RWPE1 (cell line): ENCODE results near the gene NPM3.
A peak's percentile ranks its signal among the peaks of the same experiment; 100 is the strongest.

Experiments used
- CTCF ChIA-PET: fragments of 350-600 bp; sonication (Branson Sonifier 250); formaldehyde crosslinking; extraction: SDS; loops from one replicate; lab custom pipeline; 2021; lab: Yijun Ruan, JAX
- POLR2A ChIA-PET: fragments of 400-600 bp; formaldehyde crosslinking; extraction: SDS; loops from one replicate; lab custom pipeline; 2020; ENCODE audit warnings: antibody characterized with exemption; ENCODE audit not compliant: low non-redundant PET; lab: Yijun Ruan, JAX
- DNase-seq: peaks from one replicate; pipeline ENCODE4 v3.0.0; 2012; ENCODE audit warnings: low spot score
- H3K27ac ChIP-seq: fragments of 450-650 bp; 2 replicates; pipeline ENCODE4 v1.5.1; 2017
- CTCF ChIP-seq: fragments of 450-650 bp; conservative IDR thresholded peaks from 2 replicates; pipeline ENCODE4 v1.5.1; 2017; ENCODE audit warnings: low read depth, mild to moderate bottlenecking

The NPM3 gene

GRCh38 chr10:101784558-101784957, 1.3 kb upstream of the NPM3 start:
- DNase-seq: no peak
- CTCF ChIA-PET: interaction anchor here (0.6 kb wide), 1 partner anchor 288 kb away, joined by 4 read pairs; no protein-coding TSS in a partner anchor
- TF ChIP-seq CTCF: no peak
- no peak overlapping the region for H3K27ac ChIP-seq
- POLR2A ChIA-PET: no interaction called here

GRCh38 chr10:101783736-101784118, 481 bp upstream of the NPM3 start:
- DNase-seq: peak; percentile 53
- H3K27ac ChIP-seq: peak overlapping the region; percentile 73
- no peak for TF ChIP-seq CTCF
- ChIA-PET CTCF (interaction anchor here (0.6 to 1.0 kb wide), 4 partner anchors 23 to 638 kb away, joined by 3 read pairs; no protein-coding TSS in a partner anchor), POLR2A (interaction anchor here (0.6 to 0.9 kb wide), 2 partner anchors 25 to 35 kb away, joined by 3 read pairs; partner anchors contain the start of gene OGA)

GRCh38 chr10:101781984-101782810, 1.0 kb downstream of the NPM3 start:
- peak overlapping the region; percentile 73 for H3K27ac ChIP-seq
- CTCF ChIA-PET: interaction anchor here (0.6 to 3.5 kb wide), 8 partner anchors 9 to 622 kb away, joined by 3 to 23 read pairs (median 4); no protein-coding TSS in a partner anchor
- DNase-seq: no peak
- POLR2A ChIA-PET: interaction anchor here (1.1 kb wide), 1 partner anchor 15 kb away, joined by 3 read pairs; no protein-coding TSS in a partner anchor
- no peak for TF ChIP-seq CTCF

- TF ChIP-seq CTCF: no peak
- peak overlapping the region; percentile 73 for H3K27ac ChIP-seq
- no peak for DNase-seq
- ChIA-PET CTCF (interaction anchor here (0.6 to 3.5 kb wide), 34 partner anchors 8 to 965 kb away, joined by 3 to 23 read pairs (median 3); partner anchors contain the start of gene POLL), POLR2A (no interaction called here)
Observed at GRCh38 chr10:101781655-101781983, 1.6 kb downstream of the NPM3 start.

- H3K27ac ChIP-seq: peak overlapping the region; percentile 73
- POLR2A ChIA-PET: interaction anchor here (0.5 kb wide), 1 partner anchor 80 kb away, joined by 3 read pairs; no protein-coding TSS in a partner anchor
- peak; percentile 94 for TF ChIP-seq CTCF
- DNase-seq: peak; percentile 90
- CTCF ChIA-PET: interaction anchor here (0.5 to 3.5 kb wide), 43 partner anchors 8 to 966 kb away, joined by 3 to 23 read pairs (median 4); partner anchors contain the start of gene POLL
Observed at GRCh38 chr10:101780818-101781654, 2.2 kb downstream of the NPM3 start.
